ENCODE results near the gene CKAP2.

Gene CKAP2

GRCh38 chr13:52414051-52414450, 41.2 kb upstream of the CKAP2 start:
- Histone ChIP-seq H2BK12ac (ENCODE audit: low read length in 2 of 2) (peak overlapping the region in 1 of 2 experiments; percentile 3), H3K18ac (ENCODE audit: low read depth in 1 of 2, low read length in 2 of 2) (no peak overlapping the region), H4K91ac (ENCODE audit: low read length) (no peak overlapping the region), H3K9ac (ENCODE audit: low read length) (peak overlapping the region; percentile 67), H2BK120ac (ENCODE audit: low read depth, low read length) (no peak overlapping the region), H3K9me3 (ENCODE audit: control insufficient read depth, low read length) (no peaks in the 10 kb centered on the region), H2BK5ac (ENCODE audit: low read depth, low read length, poor library complexity, severe bottlenecking) (peak overlapping the region; percentile 98), H3K27me3 (ENCODE audit: control insufficient read depth in 1 of 2, insufficient read depth in 1 of 2, low read length in 2 of 2) (no peaks in the 10 kb centered on the region), H3K36me3 (ENCODE audit: control insufficient read depth in 1 of 2, insufficient read depth in 2 of 2, low read depth in 1 of 2, low read length in 2 of 2) (peaks cover 4 to 57% of the 10 kb centered on the region in 2 experiments), H2AK5ac (ENCODE audit: low read length, severe bottlenecking) (peak overlapping the region; percentile 85), H3K4me3 (ENCODE audit: insufficient read depth in 1 of 2, low read depth in 1 of 2, low read length in 2 of 2) (peak overlapping the region in 1 of 2 experiments; percentile 4), H3K79me1 (replicated peaks; ENCODE audit: low read length, poor library complexity, severe bottlenecking) (peaks cover 7% of the 10 kb centered on the region), H3K27ac (ENCODE audit: low read length, poor library complexity, severe bottlenecking) (peak overlapping the region; percentile 84), H4K8ac (ENCODE audit: low read length) (peak overlapping the region; percentile 7), H3K4me1 (ENCODE audit: control insufficient read depth, insufficient read depth, low read depth, low read length) (peaks cover 10% of the 10 kb centered on the region), H2AFZ (ENCODE audit: low read depth, low read length) (no peak overlapping the region), H2BK15ac (ENCODE audit: low read depth, poor library complexity, severe bottlenecking) (no peak overlapping the region), H3K23ac (ENCODE audit: low read length in 2 of 2) (no peak overlapping the region), H3K4ac (ENCODE audit: low read depth in 1 of 2, low read length in 2 of 2) (no peak overlapping the region), H3K4me2 (ENCODE audit: low read length, poor library complexity, severe bottlenecking) (no peak overlapping the region), H3K14ac (ENCODE audit: low read length in 2 of 2) (no peak overlapping the region)
- no peak for DNase-seq
- no CpG with 5 or more reads among the region's 1 CpG for WGBS

GRCh38 chr13:52414963-52415362, 40.3 kb upstream of the CKAP2 start:
- Histone ChIP-seq H3K27me3 (ENCODE audit: control insufficient read depth in 1 of 2, insufficient read depth in 1 of 2, low read length in 2 of 2) (no peaks in the 10 kb centered on the region), H2BK120ac (ENCODE audit: low read depth, low read length) (no peak overlapping the region), H3K9ac (ENCODE audit: low read length) (peak overlapping the region; percentile 67), H2AK5ac (ENCODE audit: low read length, severe bottlenecking) (no peak overlapping the region), H2BK15ac (ENCODE audit: low read depth, poor library complexity, severe bottlenecking) (no peak overlapping the region), H4K91ac (ENCODE audit: low read length) (no peak overlapping the region), H2BK12ac (ENCODE audit: low read length in 2 of 2) (no peak overlapping the region), H2AFZ (ENCODE audit: low read depth, low read length) (no peak overlapping the region), H3K14ac (ENCODE audit: low read length in 2 of 2) (no peak overlapping the region), H3K4ac (ENCODE audit: low read depth in 1 of 2, low read length in 2 of 2) (no peak overlapping the region), H4K8ac (ENCODE audit: low read length) (peak overlapping the region; percentile 64), H3K4me3 (ENCODE audit: insufficient read depth in 1 of 2, low read depth in 1 of 2, low read length in 2 of 2) (peak overlapping the region in 1 of 2 experiments; percentile 4), H3K4me1 (ENCODE audit: control insufficient read depth, insufficient read depth, low read depth, low read length) (peaks cover 9% of the 10 kb centered on the region), H3K27ac (ENCODE audit: low read length, poor library complexity, severe bottlenecking) (peak overlapping the region; percentile 84), H3K4me2 (ENCODE audit: low read length, poor library complexity, severe bottlenecking) (no peak overlapping the region), H3K18ac (ENCODE audit: low read depth in 1 of 2, low read length in 2 of 2) (no peak overlapping the region), H3K36me3 (ENCODE audit: control insufficient read depth in 1 of 2, insufficient read depth in 2 of 2, low read depth in 1 of 2, low read length in 2 of 2) (peaks cover 0 to 65% of the 10 kb centered on the region in 2 experiments), H3K79me1 (replicated peaks; ENCODE audit: low read length, poor library complexity, severe bottlenecking) (peaks cover 6% of the 10 kb centered on the region), H3K9me3 (ENCODE audit: control insufficient read depth, low read length) (no peaks in the 10 kb centered on the region), H3K23ac (ENCODE audit: low read length in 2 of 2) (no peak overlapping the region), H2BK5ac (ENCODE audit: low read depth, low read length, poor library complexity, severe bottlenecking) (no peak overlapping the region)
- peak; percentile 34 for DNase-seq
- 57% methylated on average over 1 of the region's 1 CpG for WGBS

- Histone ChIP-seq H3K4me1 (ENCODE audit: control insufficient read depth, insufficient read depth, low read depth, low read length) (peaks cover 5% of the 10 kb centered on the region), H4K8ac (ENCODE audit: low read length) (no peak overlapping the region), H3K79me1 (replicated peaks; ENCODE audit: low read length, poor library complexity, severe bottlenecking) (peaks cover 4% of the 10 kb centered on the region), H3K36me3 (ENCODE audit: control insufficient read depth in 1 of 2, insufficient read depth in 2 of 2, low read depth in 1 of 2, low read length in 2 of 2) (peaks cover 3 to 82% of the 10 kb centered on the region in 2 experiments), H3K4me3 (ENCODE audit: insufficient read depth in 1 of 2, low read depth in 1 of 2, low read length in 2 of 2) (no peak overlapping the region), H2BK12ac (ENCODE audit: low read length in 2 of 2) (no peak overlapping the region), H3K4me2 (ENCODE audit: low read length, poor library complexity, severe bottlenecking) (no peak overlapping the region), H2BK5ac (ENCODE audit: low read depth, low read length, poor library complexity, severe bottlenecking) (no peak overlapping the region), H2BK120ac (ENCODE audit: low read depth, low read length) (no peak overlapping the region), H2AK5ac (ENCODE audit: low read length, severe bottlenecking) (no peak overlapping the region), H3K9me3 (ENCODE audit: control insufficient read depth, low read length) (no peaks in the 10 kb centered on the region), H3K4ac (ENCODE audit: low read depth in 1 of 2, low read length in 2 of 2) (no peak overlapping the region), H3K27me3 (ENCODE audit: control insufficient read depth in 1 of 2, insufficient read depth in 1 of 2, low read length in 2 of 2) (no peaks in the 10 kb centered on the region), H2AFZ (ENCODE audit: low read depth, low read length) (no peak overlapping the region), H3K9ac (ENCODE audit: low read length) (no peak overlapping the region), H3K23ac (ENCODE audit: low read length in 2 of 2) (no peak overlapping the region), H3K18ac (ENCODE audit: low read depth in 1 of 2, low read length in 2 of 2) (no peak overlapping the region), H4K91ac (ENCODE audit: low read length) (no peak overlapping the region), H3K27ac (ENCODE audit: low read length, poor library complexity, severe bottlenecking) (no peak overlapping the region), H3K14ac (ENCODE audit: low read length in 2 of 2) (no peak overlapping the region), H2BK15ac (ENCODE audit: low read depth, poor library complexity, severe bottlenecking) (no peak overlapping the region)
- WGBS = no CpG with 5 or more reads among the region's 1 CpG
- no peak for DNase-seq
Observed at GRCh38 chr13:52419080-52419479, 36.2 kb upstream of the CKAP2 start.

GRCh38 chr13:52421216-52421615, 34.1 kb upstream of the CKAP2 start:
- H3K14ac ChIP-seq (ENCODE audit: low read length in 2 of 2) = no peak overlapping the region
- no peaks in the 10 kb centered on the region for H3K27me3 ChIP-seq (ENCODE audit: control insufficient read depth in 1 of 2, insufficient read depth in 1 of 2, low read length in 2 of 2)
- H3K9ac ChIP-seq (ENCODE audit: low read length) = no peak overlapping the region
- no peak overlapping the region for H2BK120ac ChIP-seq (ENCODE audit: low read depth, low read length)
- no peak for DNase-seq
- no peak overlapping the region for H2AK5ac ChIP-seq (ENCODE audit: low read length, severe bottlenecking)
- H2BK5ac ChIP-seq (ENCODE audit: low read depth, low read length, poor library complexity, severe bottlenecking) = no peak overlapping the region
- H2BK12ac ChIP-seq (ENCODE audit: low read length in 2 of 2) = no peak overlapping the region
- no peak overlapping the region for H2AFZ ChIP-seq (ENCODE audit: low read depth, low read length)
- H3K36me3 ChIP-seq (ENCODE audit: control insufficient read depth in 1 of 2, insufficient read depth in 2 of 2, low read depth in 1 of 2, low read length in 2 of 2) = peaks cover 9 to 83% of the 10 kb centered on the region in 2 experiments
- H4K91ac ChIP-seq (ENCODE audit: low read length) = no peak overlapping the region
- H3K9me3 ChIP-seq (ENCODE audit: control insufficient read depth, low read length) = no peaks in the 10 kb centered on the region
- H3K79me1 ChIP-seq (replicated peaks; ENCODE audit: low read length, poor library complexity, severe bottlenecking) = peaks cover 3% of the 10 kb centered on the region
- H3K4me2 ChIP-seq (ENCODE audit: low read length, poor library complexity, severe bottlenecking) = no peak overlapping the region
- H2BK15ac ChIP-seq (ENCODE audit: low read depth, poor library complexity, severe bottlenecking) = no peak overlapping the region
- WGBS = no CpG with 5 or more reads among the region's 3 CpGs
- H3K23ac ChIP-seq (ENCODE audit: low read length in 2 of 2) = no peak overlapping the region
- no peak overlapping the region for H4K8ac ChIP-seq (ENCODE audit: low read length)
- no peak overlapping the region for H3K27ac ChIP-seq (ENCODE audit: low read length, poor library complexity, severe bottlenecking)
- H3K18ac ChIP-seq (ENCODE audit: low read depth in 1 of 2, low read length in 2 of 2) = no peak overlapping the region
- no peak overlapping the region for H3K4me3 ChIP-seq (ENCODE audit: insufficient read depth in 1 of 2, low read depth in 1 of 2, low read length in 2 of 2)
- H3K4ac ChIP-seq (ENCODE audit: low read depth in 1 of 2, low read length in 2 of 2) = no peak overlapping the region
- no peaks in the 10 kb centered on the region for H3K4me1 ChIP-seq (ENCODE audit: control insufficient read depth, insufficient read depth, low read depth, low read length)
